AG09309 (cell line): ENCODE results near the gene BABAM2.

Experiments
- DNase-seq: peaks from one replicate; pipeline ENCODE4 v3.0.0-alpha.2; 2010; ENCODE audit warnings: low read depth
- H3K4me3 ChIP-seq: 2 replicates; pipeline ENCODE4 v1.5.1; 2011; ENCODE audit warnings: mild to moderate bottlenecking, low read depth, low read length, moderate library complexity; ENCODE audit not compliant: control insufficient read depth
- CTCF ChIP-seq: IDR thresholded peaks from 2 replicates; pipeline ENCODE4 v1.5.1; 2011; ENCODE audit warnings: mild to moderate bottlenecking, low read depth, low read length, inconsistent platforms; ENCODE audit not compliant: insufficient read depth, control insufficient read depth; ENCODE audit errors: missing control alignments

The BABAM2 gene

GRCh38 chr2:28276807-28277206 is 386.3 kb downstream of the BABAM2 start:
- no peak overlapping the region for H3K4me3 ChIP-seq
- no peak for DNase-seq
- no peak for TF ChIP-seq CTCF

GRCh38 chr2:28277466-28277865 is 386.9 kb downstream of the BABAM2 start:
- no peak for DNase-seq
- no peak for TF ChIP-seq CTCF
- H3K4me3 ChIP-seq: no peak overlapping the region

GRCh38 chr2:28279371-28279770 is 388.8 kb downstream of the BABAM2 start:
- DNase-seq: no peak
- TF ChIP-seq CTCF: no peak
- no peak overlapping the region for H3K4me3 ChIP-seq

- no peak for DNase-seq
- H3K4me3 ChIP-seq: no peak overlapping the region
- no peak for TF ChIP-seq CTCF
These were observed 390.1 kb downstream of the BABAM2 start for GRCh38 chr2:28280619-28281018.

GRCh38 chr2:28281739-28282138 is 391.2 kb downstream of the BABAM2 start:
- TF ChIP-seq CTCF: no peak
- H3K4me3 ChIP-seq: no peak overlapping the region
- DNase-seq: no peak

- TF ChIP-seq CTCF: no peak
- no peak for DNase-seq
- H3K4me3 ChIP-seq: no peak overlapping the region
These were observed 391.7 kb downstream of the BABAM2 start for GRCh38 chr2:28282248-28282647.

GRCh38 chr2:28282861-28283646 is 392.5 kb downstream of the BABAM2 start:
- no peak for DNase-seq
- H3K4me3 ChIP-seq: no peak overlapping the region
- TF ChIP-seq CTCF: no peak
